HepG2 (cell line): ENCODE measurements around the gene IVD. TPM values are rescaled to one million over a fixed set of nuclear protein-coding genes. Genes with fewer than 3 reads are reported as not detected.

Experiments used
- BORCS8-MEF2B ChIP-seq: sonication (generic); formaldehyde crosslinking; IDR thresholded peaks from 2 replicates; pipeline ENCODE4 v1.8.0; 2022; ENCODE audit warnings: mild to moderate bottlenecking, missing genetic modification reagents
- FOXP1 ChIP-seq, 2 experiments: fragments of 450-650 bp in 1 of 2; IDR thresholded peaks; 2 replicates each; pipeline ENCODE4 v1.6.1; 2017 to 2018; ENCODE audit warnings: antibody characterized with exemption in 1 of 2
- GMEB2 ChIP-seq: IDR thresholded peaks from 2 replicates; pipeline ENCODE4 v1.6.1; 2016; ENCODE audit warnings: missing biosample characterization, missing genetic modification reagents, low read depth
- HNRNPUL1 ChIP-seq: fragments of 200-400 bp; formaldehyde crosslinking; IDR thresholded peaks from 2 replicates; pipeline ENCODE4 v1.6.1; 2017; ENCODE audit warnings: low read depth, mild to moderate bottlenecking, low read length, moderate library complexity
- HOXA5 ChIP-seq: sonication (generic); formaldehyde crosslinking; IDR thresholded peaks from 2 replicates; pipeline ENCODE4 v1.4.0; 2020; ENCODE audit warnings: missing genetic modification reagents
- MAX ChIP-seq: IDR thresholded peaks from 2 replicates; pipeline ENCODE4 v1.6.1; 2012; ENCODE audit warnings: inconsistent platforms
- NFE2 ChIP-seq: sonication (generic); formaldehyde crosslinking; IDR thresholded peaks from 2 replicates; pipeline ENCODE4 v1.4.0; 2020; ENCODE audit warnings: missing genetic modification reagents
- NFIB ChIP-seq: sonication (generic); formaldehyde crosslinking; IDR thresholded peaks from 2 replicates; pipeline ENCODE4 v1.9.0; 2021; ENCODE audit warnings: missing genetic modification reagents, mild to moderate bottlenecking, borderline replicate concordance
- SMARCC2 ChIP-seq: fragments of 450-650 bp; IDR thresholded peaks from 2 replicates; pipeline ENCODE4 v1.6.1; 2017; ENCODE audit warnings: antibody characterized with exemption, mild to moderate bottlenecking
- ZBTB10 ChIP-seq: sonication (generic); formaldehyde crosslinking; IDR thresholded peaks from 2 replicates; pipeline ENCODE4 v1.4.0; 2020; ENCODE audit warnings: missing genetic modification reagents, borderline replicate concordance
- ZBTB20 ChIP-seq: sonication (generic); formaldehyde crosslinking; IDR thresholded peaks from 2 replicates; pipeline ENCODE4 v1.8.1; 2023; ENCODE audit warnings: missing genetic modification reagents, low read depth, mild to moderate bottlenecking, borderline replicate concordance
- ZHX2 ChIP-seq, 2 experiments: sonication (generic) in 1 of 2; formaldehyde crosslinking in 1 of 2; IDR thresholded peaks; 2 replicates each; pipeline versions ENCODE4 v1.6.1 to v1.9.0; 2014 to 2022; ENCODE audit warnings: antibody characterized with exemption in 1 of 2, borderline replicate concordance in 1 of 2, inconsistent platforms in 1 of 2, low read depth in 1 of 2, missing genetic modification reagents in 1 of 2
- ZNF124 ChIP-seq: sonication (generic); formaldehyde crosslinking; IDR thresholded peaks from 2 replicates; pipeline ENCODE4 v1.4.0; 2020; ENCODE audit warnings: missing genetic modification reagents
- ZNF253 ChIP-seq: sonication (generic); formaldehyde crosslinking; IDR thresholded peaks from 2 replicates; pipeline ENCODE4 v1.8.0; 2022; ENCODE audit warnings: mild to moderate bottlenecking, missing genetic modification reagents, borderline replicate concordance
- ZNF335 ChIP-seq: sonication (generic); formaldehyde crosslinking; IDR thresholded peaks from 2 replicates; pipeline ENCODE4 v1.4.0; 2020; ENCODE audit warnings: missing genetic modification reagents
- ZNF713 ChIP-seq: sonication (generic); formaldehyde crosslinking; IDR thresholded peaks from 2 replicates; pipeline ENCODE4 v1.4.0; 2020; ENCODE audit warnings: mild to moderate bottlenecking, missing genetic modification reagents
- polyA plus RNA-seq, 8 experiments: library from polyadenylated mRNA; depleted of rRNA in 3 of 8; stranded (reverse) in 7 of 8; unstranded in 1 of 8; fragments of >200 nt; fragmentation: Illumina TruSeq in 4 of 8; extraction: Trizol in 4 of 8; gene quantifications; 2 replicates each; pipeline versions ENCODE4 v1.2.1 to v1.2.3, GENCODE V29; 2011 to 2016; ENCODE audit warnings: low read depth in 4 of 8, missing spikeins in 1 of 8, mixed read lengths in 1 of 8; ENCODE audit not compliant: insufficient read depth in 1 of 8
- total RNA-seq, 5 experiments: library from RNA; depleted of rRNA; stranded (reverse); fragments of >200 nt; fragmentation: Illumina TruSeq; extraction: Trizol; gene quantifications; 2 replicates each; pipeline ENCODE4 v1.2.3, GENCODE V29; 2016; ENCODE audit warnings: low read depth in 1 of 5

IVD gene
- total and polyA plus RNA-seq, 2 of the 13 experiments (the other 11 are each of a cell fraction or from before 2014, with no cell fraction given), result 48.0 to 53.9 TPM

- TF ChIP-seq ZBTB10 (CRISPR knock-in tag), result no peak
- peak; percentile 85 for TF ChIP-seq MAX
- TF ChIP-seq ZBTB20 (CRISPR knock-in tag), result peak; percentile 65; the same call in 1 of the 2 replicates
- TF ChIP-seq SMARCC2, result no peak
- no peak for TF ChIP-seq ZNF124 (CRISPR knock-in tag)
- no peak for TF ChIP-seq NFE2 (CRISPR knock-in tag)
- TF ChIP-seq ZNF713 (CRISPR knock-in tag), result 0 out of 2 replicates have a peak, but pooled peaks have one; percentile 4
- peak; percentile 39; the same call in 1 of the 2 replicates for TF ChIP-seq ZNF253 (CRISPR knock-in tag)
- TF ChIP-seq ZNF335 (CRISPR knock-in tag), result peak; percentile 52
- no peak for TF ChIP-seq FOXP1 (IDR thresholded peaks at IDR 0.05)
- no peak for TF ChIP-seq FOXP1 (CRISPR knock-in tag; IDR thresholded peaks at IDR 0.05)
- no peak for TF ChIP-seq ZHX2 (IDR thresholded peaks at IDR 0.05; ENCODE audit: low read depth)
- TF ChIP-seq ZHX2 (CRISPR knock-in tag; IDR thresholded peaks at IDR 0.05; ENCODE audit: borderline replicate concordance), result 0 out of 2 replicates have a peak, but pooled peaks have one; percentile 81
- peak; percentile 74 for TF ChIP-seq BORCS8-MEF2B (CRISPR knock-in tag)
- no peak for TF ChIP-seq NFIB (CRISPR knock-in tag)
- TF ChIP-seq HOXA5 (CRISPR knock-in tag), result peak; percentile 85
- TF ChIP-seq HNRNPUL1, result no peak
- no peak for TF ChIP-seq GMEB2 (CRISPR knock-in tag)
Observed at GRCh38 chr15:40405501-40406381, at the start of gene IVD (continued).
